WERI-Rb-1 (cell line): ENCODE data around the gene KAT5.

ENCODE experiments used
- DNase-seq: peaks from one replicate; pipeline ENCODE4 v3.0.0-alpha.2; 2020
- H3K27ac ChIP-seq: fragments of 250-450 bp; sonication (Bioruptor Pico); 2 replicates; pipeline ENCODE4 v1.5.1; 2020; ENCODE audit warnings: mild to moderate bottlenecking, moderate library complexity
- H3K27me3 ChIP-seq: fragments of 250-450 bp; sonication (Bioruptor Pico); 2 replicates; pipeline ENCODE4 v1.5.1; 2021; ENCODE audit warnings: mild to moderate bottlenecking, low read depth, moderate library complexity; ENCODE audit not compliant: insufficient read depth, severe bottlenecking
- H3K36me3 ChIP-seq: fragments of 250-450 bp; sonication (Bioruptor Pico); 2 replicates; pipeline ENCODE4 v1.5.1; 2020; ENCODE audit warnings: mild to moderate bottlenecking, moderate library complexity
- H3K4me3 ChIP-seq: 2 replicates; pipeline ENCODE4 v1.5.1; 2011; ENCODE audit warnings: low read depth, mild to moderate bottlenecking, control low read depth, low read length
- H3K9me3 ChIP-seq: fragments of 250-450 bp; sonication (Bioruptor Pico); 2 replicates; pipeline ENCODE4 v1.5.1; 2021; ENCODE audit warnings: mild to moderate bottlenecking, moderate library complexity; ENCODE audit not compliant: severe bottlenecking
- CTCF ChIP-seq: IDR thresholded peaks from 2 replicates; pipeline ENCODE4 v1.5.1; 2011; ENCODE audit warnings: low read depth, mild to moderate bottlenecking, control low read depth, inconsistent platforms, low read length

Gene KAT5

GRCh38 chr11:65696802-65697552 lies 15.1 kb upstream of the KAT5 start:
- Histone ChIP-seq H3K36me3 (no peaks in the 10 kb centered on the region), H3K27ac (no peak overlapping the region), H3K9me3 (peaks cover 7% of the 10 kb centered on the region), H3K4me3 (no peak overlapping the region), H3K27me3 (no peaks in the 10 kb centered on the region)
- no peak for TF ChIP-seq CTCF
- no peak for DNase-seq

- peaks cover 7% of the 10 kb centered on the region for H3K9me3 ChIP-seq
- H3K27me3 ChIP-seq: no peaks in the 10 kb centered on the region
- no peaks in the 10 kb centered on the region for H3K36me3 ChIP-seq
- no peak overlapping the region for H3K4me3 ChIP-seq
- no peak overlapping the region for H3K27ac ChIP-seq
- no peak for DNase-seq
- TF ChIP-seq CTCF: no peak
Observed at GRCh38 chr11:65698205-65698604, 13.8 kb upstream of the KAT5 start.

- TF ChIP-seq CTCF: no peak
Observed at GRCh38 chr11:65699306-65699705, 12.7 kb upstream of the KAT5 start.

GRCh38 chr11:65700399-65700798 lies 11.7 kb upstream of the KAT5 start:
- H3K36me3 ChIP-seq: no peaks in the 10 kb centered on the region
- no peak overlapping the region for H3K4me3 ChIP-seq
- H3K9me3 ChIP-seq: peaks cover 7% of the 10 kb centered on the region
- H3K27me3 ChIP-seq: no peaks in the 10 kb centered on the region
- no peak for DNase-seq
- no peak overlapping the region for H3K27ac ChIP-seq
- no peak for TF ChIP-seq CTCF

More at GRCh38 chr11:65699306-65699705, 12.7 kb upstream of the KAT5 start:
- Histone ChIP-seq H3K27me3 (no peaks in the 10 kb centered on the region), H3K9me3 (peaks cover 7% of the 10 kb centered on the region), H3K4me3 (no peak overlapping the region), H3K27ac (no peak overlapping the region), H3K36me3 (no peaks in the 10 kb centered on the region)
- DNase-seq: no peak

- no peak overlapping the region for H3K4me3 ChIP-seq
- no peak for DNase-seq
- no peaks in the 10 kb centered on the region for H3K36me3 ChIP-seq
- no peak for TF ChIP-seq CTCF
- H3K27me3 ChIP-seq: no peaks in the 10 kb centered on the region
- no peak overlapping the region for H3K27ac ChIP-seq
- H3K9me3 ChIP-seq: peaks cover 7% of the 10 kb centered on the region
Observed at GRCh38 chr11:65701686-65702085, 10.4 kb upstream of the KAT5 start.

GRCh38 chr11:65703846-65704245 lies 8.2 kb upstream of the KAT5 start:
- H3K4me3 ChIP-seq: no peak overlapping the region
- DNase-seq: no peak
- no peak for TF ChIP-seq CTCF
- H3K9me3 ChIP-seq: peaks cover 7% of the 10 kb centered on the region
- no peaks in the 10 kb centered on the region for H3K36me3 ChIP-seq
- H3K27me3 ChIP-seq: no peaks in the 10 kb centered on the region
- no peak overlapping the region for H3K27ac ChIP-seq
